HL-60 (cell line): Measurements from ENCODE around the gene INVS.

Experiments used
- CTCF ChIP-seq: IDR thresholded peaks from one replicate; pipeline ENCODE4 v1.5.1; 2011; ENCODE audit warnings: low read length, control low read depth, inconsistent platforms; ENCODE audit not compliant: insufficient read depth
- GABPA ChIP-seq: IDR thresholded peaks from 2 replicates; pipeline ENCODE4 v1.6.1; 2012; ENCODE audit warnings: low read depth
- POLR2AphosphoS5 ChIP-seq: IDR thresholded peaks from 2 replicates; pipeline ENCODE4 v1.6.1; 2012; ENCODE audit warnings: low read depth
- REST ChIP-seq: IDR thresholded peaks from 2 replicates; pipeline ENCODE4 v1.6.1; 2012; ENCODE audit warnings: low read depth; ENCODE audit not compliant: insufficient replicate concordance
- SPI1 ChIP-seq: IDR thresholded peaks from 2 replicates; pipeline ENCODE4 v1.6.1; 2012; ENCODE audit warnings: low read depth, mild to moderate bottlenecking, borderline replicate concordance

- TF ChIP-seq CTCF, result no peak
- TF ChIP-seq GABPA, result no peak
- no peak for TF ChIP-seq SPI1
- TF ChIP-seq POLR2AphosphoS5, result no peak
- no peak for TF ChIP-seq REST
These were observed 242.8 kb downstream of the INVS start for GRCh38 chr9:100341889-100342288.
